HG02571 (cell line): ENCODE measurements around the gene MYNN.

ENCODE experiments used
- ATAC-seq: cut with Tn5 transposase; IDR thresholded peaks from one replicate; pipeline ENCODE4 v1.9.1; 2021; ENCODE audit warnings: mild to moderate bottlenecking, moderate library complexity; ENCODE audit not compliant: unreplicated experiment

The MYNN gene

DNA sequence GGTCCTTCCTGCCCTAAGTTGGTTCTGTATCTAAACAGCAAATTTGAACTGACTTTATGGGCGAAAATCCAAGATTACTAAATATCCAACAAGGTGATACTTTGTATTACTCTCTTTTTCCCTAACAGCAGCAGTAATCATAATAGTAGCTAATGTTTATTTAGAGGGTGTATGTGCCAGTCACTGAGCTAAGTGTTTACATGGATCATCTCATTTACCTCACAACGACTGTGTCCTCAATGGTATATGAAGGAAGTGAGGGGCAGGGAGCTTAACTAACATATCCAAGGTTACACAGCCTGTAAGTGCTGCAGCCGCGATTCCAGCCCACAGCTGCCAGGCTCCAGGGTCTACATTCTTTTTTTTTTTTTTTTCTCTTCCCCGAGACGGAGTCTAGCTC, 49.8 kb downstream of the MYNN start:
- ATAC-seq: no peak

- ATAC-seq: no peak
Observed at GRCh38 chr3:169825316-169825715, 52.1 kb downstream of the MYNN start.

GRCh38 chr3:169827712-169828111, 54.5 kb downstream of the MYNN start:
- ATAC-seq: no peak

- ATAC-seq: peak; percentile 6
Observed at GRCh38 chr3:169835533-169835932, 62.3 kb downstream of the MYNN start.

GRCh38 chr3:169836078-169836941, 63.1 kb downstream of the MYNN start:
- peak; percentile 90 for ATAC-seq

GRCh38 chr3:169836942-169837275, 63.7 kb downstream of the MYNN start:
- ATAC-seq: no peak

DNA sequence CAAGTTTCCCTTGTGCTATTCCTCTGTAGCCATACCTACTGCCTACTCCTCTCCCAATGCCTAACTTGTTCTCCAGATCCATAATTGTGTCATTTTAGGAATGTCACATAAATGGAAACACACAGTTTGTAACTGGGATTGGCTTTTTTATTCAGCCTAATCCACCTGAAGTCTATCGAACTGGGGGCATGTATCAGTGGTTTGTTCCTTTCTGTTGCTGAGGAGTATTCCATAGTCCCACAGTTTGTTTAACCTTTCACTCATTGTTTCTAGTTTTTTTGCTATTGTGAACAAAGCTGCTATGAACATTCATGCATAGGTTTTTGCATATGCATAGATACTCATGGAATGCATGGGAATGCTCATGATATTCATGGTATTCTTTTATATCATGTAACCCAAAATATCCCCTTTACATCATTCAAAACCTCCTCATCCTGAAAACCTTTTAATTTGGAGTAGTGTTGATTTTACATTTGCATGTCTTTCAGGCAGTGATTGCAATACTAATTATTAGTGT, 65.4 kb downstream of the MYNN start:
- no peak for ATAC-seq
